HCT116 (cell line): ENCODE data around the gene DERL3. TPM values are rescaled to one million over a fixed set of nuclear protein-coding genes. Genes with fewer than 3 reads are reported as not detected.

Experiments used
- ATAC-seq: fragments of 200-7000 bp; cut with Tn5 transposase; 2 replicates; pipeline ENCODE4 v1.9.1; 2020; ENCODE audit warnings: mild to moderate bottlenecking, moderate library complexity
- BruUV-seq: library from RNA; stranded (reverse); fragments of 400-500 nt; replicated peaks from 2 replicates; lab custom pipeline; 2021; lab: Mats Ljungman, UMichigan
- CTCF ChIA-PET: fragments of 300-600 bp; sonication (Branson Sonifier 250); formaldehyde crosslinking; loops from one replicate; lab custom pipeline; 2021; ENCODE audit warnings: antibody characterized with exemption; lab: Charles Lee
- POLR2A ChIA-PET: fragments of 300-600, 350-600 bp; sonication (Branson Sonifier 250); formaldehyde crosslinking; loops from one replicate; lab custom pipeline; 2021; ENCODE audit warnings: antibody characterized with exemption; lab: Charles Lee
- RAD21 ChIA-PET, 2 experiments: fragments of 300-600 bp; sonication (Branson Sonifier 250); formaldehyde crosslinking; loops; one replicate each; lab custom pipeline; 2023; ENCODE audit warnings: low total read pairs in 2 of 2; ENCODE audit not compliant: uncharacterized antibody in 2 of 2, unreplicated experiment in 2 of 2, low non-redundant PET in 1 of 2; lab: Charles Lee
- DNase-seq: peaks from one replicate; pipeline ENCODE4 v3.0.0-alpha.2; 2010; ENCODE audit warnings: low read depth, low spot score
- H2AFZ ChIP-seq: fragments of 200-600 bp; shearing (Covaris generic), sonication (generic); 2 replicates; pipeline ENCODE4 v1.6.1; 2017; ENCODE audit warnings: low read depth, mixed run types, mixed read lengths, antibody characterized with exemption, low read length; ENCODE audit not compliant: poor library complexity, severe bottlenecking
- H3K27ac ChIP-seq: 2 replicates; pipeline ENCODE4 v1.5.1; 2012; ENCODE audit warnings: low read depth, low read length
- H3K27me3 ChIP-seq: fragments of 200-600 bp; sonication (generic); 2 replicates; pipeline ENCODE4 v1.6.1; 2016; ENCODE audit warnings: mixed run types, low read length, mixed read lengths; ENCODE audit not compliant: insufficient read depth
- H3K36me3 ChIP-seq, 2 experiments: fragments of 200-500 bp in 1 of 2; fragments of 200-600 bp in 1 of 2; sonication (Bioruptor generic) in 1 of 2; sonication (generic) in 1 of 2; 2 replicates each; pipeline versions ENCODE4 v1.5.1 to v1.6.1; 2014 to 2016; ENCODE audit warnings: low read length in 2 of 2, inconsistent platforms in 1 of 2, mixed read lengths in 1 of 2, mixed run types in 1 of 2; ENCODE audit not compliant: insufficient read depth in 2 of 2, control insufficient read depth in 1 of 2
- H3K4me1 ChIP-seq, 2 experiments: fragments of 200-600 bp in 1 of 2; sonication (generic) in 1 of 2; 2 replicates each; pipeline versions ENCODE4 v1.5.1 to v1.6.1; 2012 to 2017; ENCODE audit warnings: low read length in 2 of 2, inconsistent platforms in 1 of 2, mild to moderate bottlenecking in 1 of 2, mixed read lengths in 1 of 2, mixed run types in 1 of 2, moderate library complexity in 1 of 2; ENCODE audit not compliant: insufficient read depth in 2 of 2, control insufficient read depth in 1 of 2
- H3K4me2 ChIP-seq: fragments of 200-600 bp; sonication (generic); 2 replicates; pipeline ENCODE4 v1.6.1; 2017; ENCODE audit warnings: mixed run types, low read length, mixed read lengths
- H3K4me3 ChIP-seq, 2 experiments: fragments of 200-600 bp in 1 of 2; sonication (generic) in 1 of 2; replicated peaks in 1 of 2; 2 replicates each; pipeline ENCODE4 v1.5.1; 2011 to 2016; ENCODE audit warnings: low read length in 2 of 2, control low read depth in 1 of 2, low read depth in 1 of 2, mild to moderate bottlenecking in 1 of 2, mixed read lengths in 1 of 2, mixed run types in 1 of 2
- H3K79me2 ChIP-seq: fragments of 200-600 bp; sonication (generic); 2 replicates; pipeline ENCODE4 v1.6.1; 2017; ENCODE audit warnings: mild to moderate bottlenecking, mixed run types, low read length, moderate library complexity, mixed read lengths; ENCODE audit not compliant: insufficient read depth
- H3K9ac ChIP-seq: fragments of 200-600 bp; sonication (generic); 2 replicates; pipeline ENCODE4 v1.6.1; 2016; ENCODE audit warnings: low read length, mixed read lengths
- H3K9me2 ChIP-seq: fragments of 200-600 bp; sonication (generic), shearing (Covaris generic); 2 replicates; pipeline ENCODE4 v1.6.1; 2017; ENCODE audit warnings: mixed run types, mild to moderate bottlenecking, moderate library complexity; ENCODE audit not compliant: insufficient read depth
- H3K9me3 ChIP-seq, 2 experiments: fragments of 200-500 bp in 1 of 2; fragments of 200-600 bp in 1 of 2; sonication (Bioruptor generic) in 1 of 2; sonication (generic) in 1 of 2; 2 replicates each; pipeline ENCODE4 v1.6.1; 2014 to 2017; ENCODE audit warnings: low read length in 2 of 2, mixed read lengths in 2 of 2, inconsistent platforms in 1 of 2, low read depth in 1 of 2, mild to moderate bottlenecking in 1 of 2, mixed run types in 1 of 2, moderate library complexity in 1 of 2; ENCODE audit not compliant: control insufficient read depth in 1 of 2, insufficient read depth in 1 of 2
- H4K20me1 ChIP-seq: fragments of 200-600 bp; sonication (generic), shearing (Covaris generic); 2 replicates; pipeline ENCODE4 v1.6.1; 2017; ENCODE audit warnings: mixed run types, mild to moderate bottlenecking, moderate library complexity; ENCODE audit not compliant: insufficient read depth
- CEBPB ChIP-seq: IDR thresholded peaks from 2 replicates; pipeline ENCODE4 v1.6.1; 2012; ENCODE audit warnings: low read depth
- EZH2 ChIP-seq: fragments of 200-600 bp; sonication (generic); IDR thresholded peaks from 2 replicates; pipeline ENCODE4 v1.6.1; 2017; ENCODE audit warnings: antibody characterized with exemption, mixed run types
- EZH2phosphoT487 ChIP-seq: fragments of 200-600 bp; IDR thresholded peaks from 2 replicates; pipeline ENCODE4 v1.6.1; 2018; ENCODE audit warnings: antibody characterized with exemption, borderline replicate concordance
- JUND ChIP-seq: IDR thresholded peaks from 2 replicates; pipeline ENCODE4 v1.6.1; 2012
- POLR2A ChIP-seq: IDR thresholded peaks from 2 replicates; pipeline ENCODE4 v1.7.0; 2011; ENCODE audit warnings: borderline replicate concordance; ENCODE audit not compliant: insufficient read depth, insufficient read length; ENCODE audit errors: extremely low read depth
- SP1 ChIP-seq: IDR thresholded peaks from 2 replicates; pipeline ENCODE4 v1.6.1; 2012; ENCODE audit warnings: low read depth
- TCF7L2 ChIP-seq: IDR thresholded peaks from 2 replicates; pipeline ENCODE4 v1.7.0; 2011; ENCODE audit warnings: borderline replicate concordance, inconsistent platforms; ENCODE audit not compliant: insufficient read depth, insufficient read length; ENCODE audit errors: extremely low read depth
- YY1 ChIP-seq: IDR thresholded peaks from 2 replicates; pipeline ENCODE4 v1.6.1; 2011; ENCODE audit warnings: low read length, low read depth, moderate library complexity, mild to moderate bottlenecking; ENCODE audit not compliant: insufficient replicate concordance; ENCODE audit errors: extremely low read depth
- intact Hi-C: fragments of 100-400 bp; cut with micrococcal nuclease; formaldehyde crosslinking; loops from 2 replicates; pipeline ENCODE4 v1.10.0; 2022
- total RNA-seq: library from RNA; stranded (reverse); gene quantifications from one replicate; pipeline ENCODE4 v1.2.1, GENCODE V29; 2021; ENCODE audit not compliant: unreplicated experiment
- TF ChIP-seq, protein P1 (sequence below): IDR thresholded peaks from 2 replicates; pipeline ENCODE4 v1.6.1; 2011; ENCODE audit warnings: mild to moderate bottlenecking, low read length, moderate library complexity; ENCODE audit not compliant: insufficient replicate concordance; ENCODE audit errors: extremely low read depth
- TF ChIP-seq, protein P2 (sequence below): IDR thresholded peaks from 2 replicates; pipeline ENCODE4 v1.6.1; 2012

DERL3 gene
- total RNA-seq, 1 experiment from 2014 or later: not detected

DNA sequence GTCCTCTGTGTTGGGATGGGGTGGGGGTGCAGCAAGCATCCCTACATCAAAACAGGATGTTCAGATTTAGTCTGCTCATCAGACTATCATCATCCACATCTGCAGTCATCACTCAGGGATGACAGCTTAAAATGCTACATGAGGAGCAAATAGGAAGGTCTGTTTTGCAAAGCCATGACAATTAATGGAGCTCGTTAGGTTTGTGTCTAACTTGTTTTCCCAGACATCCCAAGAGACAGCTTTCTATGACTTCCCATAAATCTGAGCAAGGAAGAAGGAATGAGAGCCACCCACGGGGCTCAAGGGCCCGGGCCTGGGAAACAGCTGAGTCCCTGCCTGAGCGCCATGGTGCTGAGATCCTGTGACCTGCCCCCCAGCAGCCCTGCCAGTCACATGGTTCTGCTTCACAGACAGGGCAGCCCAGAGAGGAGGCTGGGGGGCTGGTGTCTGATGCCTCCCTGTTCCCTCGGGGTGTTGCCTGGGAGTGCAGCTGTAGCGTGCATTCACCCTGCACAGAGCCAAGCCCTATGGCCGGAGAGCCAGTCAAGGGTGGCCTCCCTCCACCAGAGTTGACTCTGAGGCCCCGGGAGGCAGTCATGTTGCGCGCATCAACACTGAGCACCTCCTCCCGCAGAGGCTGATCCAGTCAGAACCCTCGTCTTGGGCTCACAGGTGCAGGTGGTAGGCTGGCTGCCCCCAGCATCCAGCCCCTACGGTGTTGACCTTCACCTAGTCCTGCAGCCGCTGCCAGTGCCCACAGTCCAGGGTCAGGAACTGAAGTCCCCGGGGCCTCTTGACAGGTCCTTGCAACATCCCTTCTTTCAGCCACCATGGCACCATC, 12.1 kb downstream of the DERL3 start:
- intact Hi-C loops: no loop called here
- CTCF ChIA-PET: no interaction called here
- H3K27me3 ChIP-seq: no peaks in the 10 kb centered on the region
- RAD21 ChIA-PET: no interaction called here
- ATAC-seq: no peak
- H4K20me1 ChIP-seq: no peaks in the 10 kb centered on the region
- H3K9me3 ChIP-seq: no peaks in the 10 kb centered on the region
- no peak overlapping the region for H3K9ac ChIP-seq
- H3K27ac ChIP-seq: peak overlapping the region; percentile 47
- no peaks in the 10 kb centered on the region; the same call in 1 of the 2 replicates for H3K79me2 ChIP-seq
- no peak overlapping the region for H3K4me3 ChIP-seq
- no TSS peak for BruUV-seq
- TF ChIP-seq, protein P1, sequence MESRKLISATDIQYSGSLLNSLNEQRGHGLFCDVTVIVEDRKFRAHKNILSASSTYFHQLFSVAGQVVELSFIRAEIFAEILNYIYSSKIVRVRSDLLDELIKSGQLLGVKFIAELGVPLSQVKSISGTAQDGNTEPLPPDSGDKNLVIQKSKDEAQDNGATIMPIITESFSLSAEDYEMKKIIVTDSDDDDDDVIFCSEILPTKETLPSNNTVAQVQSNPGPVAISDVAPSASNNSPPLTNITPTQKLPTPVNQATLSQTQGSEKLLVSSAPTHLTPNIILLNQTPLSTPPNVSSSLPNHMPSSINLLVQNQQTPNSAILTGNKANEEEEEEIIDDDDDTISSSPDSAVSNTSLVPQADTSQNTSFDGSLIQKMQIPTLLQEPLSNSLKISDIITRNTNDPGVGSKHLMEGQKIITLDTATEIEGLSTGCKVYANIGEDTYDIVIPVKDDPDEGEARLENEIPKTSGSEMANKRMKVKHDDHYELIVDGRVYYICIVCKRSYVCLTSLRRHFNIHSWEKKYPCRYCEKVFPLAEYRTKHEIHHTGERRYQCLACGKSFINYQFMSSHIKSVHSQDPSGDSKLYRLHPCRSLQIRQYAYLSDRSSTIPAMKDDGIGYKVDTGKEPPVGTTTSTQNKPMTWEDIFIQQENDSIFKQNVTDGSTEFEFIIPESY: no peak
- TF ChIP-seq POLR2A: no peak
- TF ChIP-seq JUND: no peak
- TF ChIP-seq SP1: no peak
- no peak for TF ChIP-seq EZH2
- TF ChIP-seq, protein P2, sequence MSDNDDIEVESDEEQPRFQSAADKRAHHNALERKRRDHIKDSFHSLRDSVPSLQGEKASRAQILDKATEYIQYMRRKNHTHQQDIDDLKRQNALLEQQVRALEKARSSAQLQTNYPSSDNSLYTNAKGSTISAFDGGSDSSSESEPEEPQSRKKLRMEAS: no peak
- TF ChIP-seq EZH2phosphoT487: no peak
- TF ChIP-seq TCF7L2: no peak
- TF ChIP-seq YY1: no peak
- no peak for TF ChIP-seq CEBPB
- no peak for DNase-seq
- H3K9me2 ChIP-seq: no peaks in the 10 kb centered on the region
- no peak overlapping the region for H2AFZ ChIP-seq
- peaks cover 17 to 37% of the 10 kb centered on the region in 2 experiments; a peak in 3 of 4 replicates for H3K36me3 ChIP-seq
- H3K4me1 ChIP-seq: no peaks in the 10 kb centered on the region
- H3K4me2 ChIP-seq: no peak overlapping the region
- POLR2A ChIA-PET: no interaction called here
